Anterior cingulate cortex (tissue), 58 donors: Measurements from ENCODE around the gene NTRK2.

Source experiments
- DNase-seq, 58 donors: peaks; one replicate each; lab custom pipeline; 2025; lab: John Stamatoyannopoulos, UW

The NTRK2 gene

GRCh38 chr9:84669288-84670137, at the start of gene NTRK2:
Gene NTRK2, plus strand, starts transcription at chr9:84669729. Its CDS starts 1,020 bp downstream, at chr9:84670749.
- peak in 57 of 58 donors; percentile 39 to 92 (median 74) for DNase-seq

- DNase-seq = no peak
These were observed 49.2 kb upstream of the NTRK2 start for GRCh38 chr9:84620338-84620737.

GRCh38 chr9:84621811-84622210, 47.7 kb upstream of the NTRK2 start:
- no peak for DNase-seq

GRCh38 chr9:84622981-84623380, 46.5 kb upstream of the NTRK2 start:
- DNase-seq = no peak

GRCh38 chr9:84636436-84636835, 33.1 kb upstream of the NTRK2 start:
- no peak for DNase-seq

GRCh38 chr9:84642553-84643141, 26.9 kb upstream of the NTRK2 start:
- DNase-seq = no peak

- no peak for DNase-seq
These were observed 21.8 kb upstream of the NTRK2 start for GRCh38 chr9:84647699-84648098.

GRCh38 chr9:84652496-84653120, 16.9 kb upstream of the NTRK2 start:
- DNase-seq = peak in 1 of 58 donors; percentile 26

- DNase-seq = no peak
These were observed 14.1 kb upstream of the NTRK2 start for GRCh38 chr9:84655447-84655846.

GRCh38 chr9:84659313-84659712, 10.2 kb upstream of the NTRK2 start:
- no peak for DNase-seq

- DNase-seq = no peak
These were observed 9.8 kb upstream of the NTRK2 start for GRCh38 chr9:84659773-84660172.

GRCh38 chr9:84667571-84668195, 1.8 kb upstream of the NTRK2 start:
- DNase-seq = peak in 15 of 58 donors; percentile 7 to 69 (median 46)

GRCh38 chr9:84668196-84669012, 1.1 kb upstream of the NTRK2 start:
- peak in 57 of 58 donors; percentile 35 to 98 (median 79) for DNase-seq

- DNase-seq = peak in 25 of 58 donors; percentile 26 to 88 (median 68)
These were observed 579 bp upstream of the NTRK2 start for GRCh38 chr9:84669013-84669287.

GRCh38 chr9:84670138-84671041, 861 bp downstream of the NTRK2 start:
- peak in 33 of 58 donors; percentile 19 to 74 (median 45) for DNase-seq

GRCh38 chr9:84671586-84672521, 2.3 kb downstream of the NTRK2 start:
- DNase-seq = peak in 22 of 58 donors; percentile 9 to 50 (median 32)

- no peak for DNase-seq
These were observed 4.3 kb downstream of the NTRK2 start for GRCh38 chr9:84673806-84674205.

- peak in 1 of 58 donors; percentile 5 for DNase-seq
These were observed 7.6 kb downstream of the NTRK2 start for GRCh38 chr9:84677080-84677479.
